Left renal pelvis (tissue), 4 donors: ENCODE results near the gene HAGHL. TPM values are rescaled to one million over a fixed set of nuclear protein-coding genes. Genes with fewer than 3 reads are reported as not detected.
"Not testable (repeated sequence)": the region's sequence is repeated elsewhere in the genome, so short reads cannot be mapped to it uniquely, and the experiment has no call there.

Experiments used
- DNase-seq, 4 donors: peaks; one replicate each; pipeline ENCODE4 v3.0.0-alpha.2; 2013; ENCODE audit warnings: low read depth in 4 of 4, low spot score in 3 of 4
- polyA plus RNA-seq, 4 donors: library from polyadenylated mRNA; unstranded; fragments of 120-200 nt; gene quantifications; one replicate each; pipeline ENCODE4 v1.2.1, GENCODE V29; 2013; ENCODE audit not compliant: insufficient read length in 4 of 4

Gene HAGHL
- polyA plus RNA-seq, 4 donors, result 2.4 to 7.9 (median 4.1) TPM

GRCh38 chr16:732332-732731, 5.4 kb downstream of the HAGHL start:
- no peak for DNase-seq

GRCh38 chr16:732936-733335, 6.0 kb downstream of the HAGHL start:
- no peak for DNase-seq

- no peak for DNase-seq
These were observed 6.7 kb downstream of the HAGHL start for GRCh38 chr16:733382-734207.

- no peak for DNase-seq
These were observed 7.5 kb downstream of the HAGHL start for GRCh38 chr16:734208-734980.

- DNase-seq, result no peak
These were observed 8.3 kb downstream of the HAGHL start for GRCh38 chr16:734981-735881.

GRCh38 chr16:735982-736453, 9.1 kb downstream of the HAGHL start:
- DNase-seq, result no peak

GRCh38 chr16:736936-737481, 10.1 kb downstream of the HAGHL start:
- DNase-seq, result no peak

- DNase-seq, result no peak
These were observed 12.9 kb downstream of the HAGHL start for GRCh38 chr16:739560-740458.

GRCh38 chr16:740459-740763, 13.5 kb downstream of the HAGHL start:
- no peak for DNase-seq

- peak in 3 of 4 donors; percentile 64 to 75 (median 75) for DNase-seq
These were observed 14.0 kb downstream of the HAGHL start, which contains the start of gene CIAO3 for GRCh38 chr16:740764-741505. TSS of gene CIAO3 (minus strand) at chr16:740997. CDS start at chr16:740985, 12 bp downstream.

GRCh38 chr16:741986-742629, 15.2 kb downstream of the HAGHL start:
- no peak for DNase-seq

GRCh38 chr16:742894-743293, 16.0 kb downstream of the HAGHL start:
- DNase-seq, result not testable (repeated sequence)

- no peak for DNase-seq
These were observed 17.0 kb downstream of the HAGHL start for GRCh38 chr16:743794-744500.

GRCh38 chr16:745739-746138, 18.8 kb downstream of the HAGHL start:
- no peak for DNase-seq

GRCh38 chr16:746637-747036, 19.7 kb downstream of the HAGHL start:
- DNase-seq, result no peak

GRCh38 chr16:747978-748746, 21.3 kb downstream of the HAGHL start:
- no peak for DNase-seq

- no peak for DNase-seq
These were observed 22.1 kb downstream of the HAGHL start for GRCh38 chr16:749010-749409.
